ENCODE results near the gene CNOT6. TPM values are rescaled to one million over a fixed set of nuclear protein-coding genes. Genes with fewer than 3 reads are reported as not detected.

The CNOT6 gene
- total RNA-seq, 1 experiment from 2014 or later = 32.8 TPM

DNA sequence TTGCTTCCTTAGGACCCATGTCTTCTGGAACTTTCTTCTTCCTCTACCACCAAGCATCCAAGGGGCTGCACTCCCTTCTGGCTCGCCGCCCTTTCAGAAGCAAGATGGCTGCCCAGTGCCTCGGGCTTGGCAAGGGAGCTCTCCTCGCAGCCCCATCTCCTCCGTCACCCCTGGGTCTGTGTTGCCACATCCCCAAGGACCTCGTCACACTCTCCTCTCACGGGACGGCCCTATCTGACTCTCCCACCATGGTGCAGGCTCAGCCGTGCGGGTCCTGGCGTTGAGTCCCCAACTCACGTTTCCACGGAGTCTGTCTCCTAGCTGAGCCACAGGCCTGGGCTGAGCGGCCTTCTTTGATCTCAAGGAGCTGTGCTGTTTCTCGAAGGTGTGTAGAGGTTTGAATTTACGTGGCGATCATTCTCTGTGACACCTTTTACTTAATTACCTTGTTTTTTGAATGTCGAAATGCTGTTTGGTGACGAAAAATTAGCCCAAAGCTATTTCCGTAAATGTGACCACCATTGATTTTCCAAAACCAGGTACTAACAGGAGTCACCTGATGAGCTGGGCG, 112.1 kb downstream of the CNOT6 start:
- Histone ChIP-seq H3K27me3 (ENCODE audit: control insufficient read depth, insufficient read depth, low read length) (no peaks in the 10 kb centered on the region), H3K9me3 (ENCODE audit: control insufficient read depth, insufficient read depth, low read depth, low read length) (no peaks in the 10 kb centered on the region), H3K36me3 (ENCODE audit: control insufficient read depth, insufficient read depth, low read length) (no peaks in the 10 kb centered on the region), H3K27ac (ENCODE audit: low read length) (no peak overlapping the region), H3K4me1 (ENCODE audit: control insufficient read depth, insufficient read depth, low read length) (no peaks in the 10 kb centered on the region), H3K4me3 (ENCODE audit: low read depth in 2 of 2, low read length in 2 of 2) (no peak overlapping the region)
- POLR2A ChIA-PET = interaction anchor here (0.7 kb wide), 2 partner anchors 94 to 468 kb away, joined by 4 to 8 read pairs; no protein-coding TSS in a partner anchor
- ATAC-seq (no peak), DNase-seq (ENCODE audit: low read depth, low spot score) (no peak)
- TF ChIP-seq POLR2AphosphoS5 (IDR thresholded peaks at IDR 0.05; ENCODE audit: low read depth, low read length) (no peak), TCF7L2 (IDR thresholded peaks at IDR 0.05; ENCODE audit: low read depth, low read length) (no peak), CTCF (IDR thresholded peaks at IDR 0.05) (peak; percentile 45), REST (IDR thresholded peaks at IDR 0.05; ENCODE audit: insufficient read depth in 1 of 2, low read depth in 2 of 2, low read length in 1 of 2) (no peak), SIN3A (IDR thresholded peaks at IDR 0.05; ENCODE audit: borderline replicate concordance, insufficient read depth, low read depth, low read length) (no peak)
- in situ Hi-C loops (cut with HindIII; ENCODE audit: low pct_unique_long_range_greater_than_20kb, low sequenced_read_pairs) (no loop called here), intact Hi-C loops (cut with micrococcal nuclease; ENCODE audit: unreplicated experiment) (no loop called here)
- no TSS peak for BruUV-seq (replicated peaks)
- CTCF ChIA-PET = interaction anchor here (0.8 to 1.1 kb wide), 3 partner anchors 11 to 313 kb away, joined by 3 to 10 read pairs (median 5); no protein-coding TSS in a partner anchor

- no peak overlapping the region for H3K27ac ChIP-seq (ENCODE audit: low read length)
- ATAC-seq (no peak), DNase-seq (ENCODE audit: low read depth, low spot score) (no peak)
- BruUV-seq (replicated peaks) = no TSS peak
- H3K4me3 ChIP-seq (ENCODE audit: low read depth in 2 of 2, low read length in 2 of 2) = no peak overlapping the region
- in situ Hi-C loops (cut with HindIII; ENCODE audit: low pct_unique_long_range_greater_than_20kb, low sequenced_read_pairs) (no loop called here), intact Hi-C loops (cut with micrococcal nuclease; ENCODE audit: unreplicated experiment) (no loop called here)
- CTCF ChIA-PET = no interaction called here
- H3K27me3 ChIP-seq (ENCODE audit: control insufficient read depth, insufficient read depth, low read length) = no peaks in the 10 kb centered on the region
- H3K9me3 ChIP-seq (ENCODE audit: control insufficient read depth, insufficient read depth, low read depth, low read length) = no peaks in the 10 kb centered on the region
- POLR2A ChIA-PET = interaction anchor here (0.7 kb wide), 1 partner anchor 187 kb away, joined by 4 read pairs; no protein-coding TSS in a partner anchor
- H3K4me1 ChIP-seq (ENCODE audit: control insufficient read depth, insufficient read depth, low read length) = no peaks in the 10 kb centered on the region
- no peak for TF ChIP-seq POLR2AphosphoS5 (IDR thresholded peaks at IDR 0.05; ENCODE audit: low read depth, low read length)
- TF ChIP-seq REST (IDR thresholded peaks at IDR 0.05; ENCODE audit: insufficient read depth in 1 of 2, low read depth in 2 of 2, low read length in 1 of 2) = no peak
- no peak for TF ChIP-seq SIN3A (IDR thresholded peaks at IDR 0.05; ENCODE audit: borderline replicate concordance, insufficient read depth, low read depth, low read length)
- no peak for TF ChIP-seq CTCF (IDR thresholded peaks at IDR 0.05)
- TF ChIP-seq TCF7L2 (IDR thresholded peaks at IDR 0.05; ENCODE audit: low read depth, low read length) = no peak
- H3K36me3 ChIP-seq (ENCODE audit: control insufficient read depth, insufficient read depth, low read length) = no peaks in the 10 kb centered on the region
These were observed 113.8 kb downstream of the CNOT6 start for GRCh38 chr5:180607861-180608571.
